IPS-NIHi11 (cell line): Measurements from ENCODE around the gene ETS1.

Experiments used
- DNase-seq: peaks from one replicate; pipeline ENCODE4 v3.0.0; 2012; ENCODE audit warnings: mixed read lengths, low spot score

Gene ETS1

GRCh38 chr11:128619007-128619406, 31.6 kb upstream of the ETS1 start:
- no peak for DNase-seq

- no peak for DNase-seq
Measured at GRCh38 chr11:128618603-128619002, 31.2 kb upstream of the ETS1 start.

- no peak for DNase-seq
Measured at GRCh38 chr11:128616161-128616560, 28.8 kb upstream of the ETS1 start.

DNA sequence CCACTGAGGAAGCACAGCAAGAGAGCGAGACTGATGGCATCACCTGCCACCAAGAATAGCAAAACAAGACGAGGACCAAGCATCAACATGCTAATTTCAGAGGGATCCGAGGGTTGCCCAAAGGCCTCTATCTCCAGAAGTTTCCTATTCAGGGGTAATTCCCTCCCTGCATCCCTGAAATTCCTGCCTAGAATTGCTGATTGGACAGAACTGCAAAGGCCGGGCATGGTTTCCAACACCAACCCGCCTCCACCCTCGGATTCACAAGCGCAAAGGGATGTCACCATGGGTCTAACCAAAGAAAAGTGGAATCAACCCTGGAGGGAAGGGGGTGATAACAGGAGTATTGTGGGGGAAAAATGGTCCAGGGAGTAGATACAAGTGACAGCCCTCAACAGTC, 28.3 kb upstream of the ETS1 start:
- DNase-seq, result no peak

GRCh38 chr11:128615076-128615475, 27.7 kb upstream of the ETS1 start:
- no peak for DNase-seq

GRCh38 chr11:128614026-128614425, 26.7 kb upstream of the ETS1 start:
- DNase-seq, result no peak

DNA sequence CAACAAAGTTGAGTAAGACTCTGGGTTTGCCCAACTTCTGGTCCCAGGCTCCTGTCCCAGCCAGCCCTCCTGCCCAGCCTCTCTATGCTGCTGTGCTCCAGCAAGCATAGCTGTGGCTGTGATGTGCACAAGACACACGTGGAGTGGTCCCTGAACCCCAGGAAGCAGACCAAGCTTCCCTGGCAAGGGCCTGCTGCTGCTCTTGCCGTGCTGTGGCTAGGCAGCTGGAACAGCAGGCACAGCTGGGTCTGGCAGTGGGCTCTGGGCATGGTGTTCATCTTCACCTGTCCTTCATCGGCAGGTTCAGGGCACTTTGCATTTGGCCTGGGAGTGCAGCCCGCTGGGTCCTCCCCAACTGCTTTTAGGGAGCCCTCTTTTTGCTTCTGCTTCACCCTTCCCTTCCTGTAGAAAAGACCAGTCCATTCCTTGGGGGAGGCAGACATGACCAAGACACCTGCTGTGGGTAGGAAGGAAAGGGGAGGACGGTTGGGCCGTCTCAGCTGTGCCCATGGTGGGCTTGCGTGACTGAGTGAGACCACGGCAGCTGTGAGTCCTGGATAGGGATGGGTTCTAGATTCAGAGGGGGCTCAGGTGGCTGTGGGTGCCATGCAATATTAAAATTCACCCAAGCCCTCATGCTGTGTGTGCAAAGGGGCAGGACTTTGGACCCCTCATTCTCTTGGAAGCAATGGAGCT, 26.1 kb upstream of the ETS1 start:
- DNase-seq, result no peak

GRCh38 chr11:128610721-128611617, 23.6 kb upstream of the ETS1 start:
- no peak for DNase-seq

DNA sequence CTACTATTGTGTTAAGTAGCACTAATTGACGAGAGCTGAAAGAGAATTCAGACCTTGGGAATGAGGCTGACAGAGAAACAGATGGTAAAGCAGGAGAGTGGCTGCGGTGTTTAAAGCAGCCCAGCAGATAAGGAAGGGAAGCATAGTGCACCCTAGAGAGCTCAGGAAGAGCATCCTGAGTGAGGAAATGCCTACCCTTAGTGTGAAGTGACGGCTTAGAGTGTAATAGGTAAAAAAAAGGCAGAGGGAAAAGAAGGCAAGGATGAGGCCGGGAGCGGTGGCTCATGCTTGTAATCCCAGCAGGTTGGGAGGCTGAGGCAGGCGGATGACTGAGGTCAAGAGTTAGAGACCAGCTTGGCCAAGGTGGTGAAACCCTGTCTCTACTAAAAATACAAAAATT, 22.4 kb upstream of the ETS1 start:
- no peak for DNase-seq

GRCh38 chr11:128608746-128609407, 21.5 kb upstream of the ETS1 start:
- no peak for DNase-seq

DNA sequence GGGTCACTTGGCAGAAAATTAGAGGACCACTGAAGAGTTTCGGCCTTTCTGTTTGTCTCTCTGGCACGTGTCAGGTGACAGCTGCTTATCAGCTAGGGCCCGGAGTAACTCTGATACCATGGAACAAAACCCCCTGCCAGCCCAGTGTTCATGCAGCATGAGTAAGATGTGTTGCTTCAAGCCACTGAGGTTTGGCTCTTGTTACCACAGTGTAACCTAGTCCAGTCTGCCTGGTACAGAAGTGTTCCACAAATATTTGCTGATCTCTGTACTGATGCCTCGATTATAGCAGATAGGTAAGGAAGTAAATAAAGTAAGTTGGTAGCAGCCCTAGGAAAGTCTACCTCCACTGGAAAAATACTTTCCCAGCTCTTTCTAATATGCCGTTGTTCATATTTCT, 20.5 kb upstream of the ETS1 start:
- no peak for DNase-seq

DNA sequence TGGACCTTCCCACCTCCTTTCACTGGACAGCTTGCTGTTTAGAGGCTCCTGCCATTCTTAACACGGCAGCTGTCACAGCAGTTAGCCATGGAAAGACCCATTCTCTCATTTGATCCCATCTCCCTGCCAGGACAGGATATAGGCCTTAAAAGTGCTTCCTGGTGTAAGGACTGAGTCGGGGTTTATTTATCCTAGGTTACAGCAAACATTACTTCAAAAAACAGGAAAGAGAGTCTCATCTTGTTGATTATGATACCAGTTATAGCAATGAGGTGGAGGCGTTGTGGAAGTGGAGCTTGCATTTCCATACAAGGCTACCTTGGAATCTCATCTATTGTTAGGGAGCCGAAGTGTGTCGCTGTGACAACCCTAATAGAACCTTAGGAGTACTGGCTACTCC, 17.4 kb upstream of the ETS1 start:
- no peak for DNase-seq

GRCh38 chr11:128603752-128604414, 16.5 kb upstream of the ETS1 start:
- no peak for DNase-seq

DNA sequence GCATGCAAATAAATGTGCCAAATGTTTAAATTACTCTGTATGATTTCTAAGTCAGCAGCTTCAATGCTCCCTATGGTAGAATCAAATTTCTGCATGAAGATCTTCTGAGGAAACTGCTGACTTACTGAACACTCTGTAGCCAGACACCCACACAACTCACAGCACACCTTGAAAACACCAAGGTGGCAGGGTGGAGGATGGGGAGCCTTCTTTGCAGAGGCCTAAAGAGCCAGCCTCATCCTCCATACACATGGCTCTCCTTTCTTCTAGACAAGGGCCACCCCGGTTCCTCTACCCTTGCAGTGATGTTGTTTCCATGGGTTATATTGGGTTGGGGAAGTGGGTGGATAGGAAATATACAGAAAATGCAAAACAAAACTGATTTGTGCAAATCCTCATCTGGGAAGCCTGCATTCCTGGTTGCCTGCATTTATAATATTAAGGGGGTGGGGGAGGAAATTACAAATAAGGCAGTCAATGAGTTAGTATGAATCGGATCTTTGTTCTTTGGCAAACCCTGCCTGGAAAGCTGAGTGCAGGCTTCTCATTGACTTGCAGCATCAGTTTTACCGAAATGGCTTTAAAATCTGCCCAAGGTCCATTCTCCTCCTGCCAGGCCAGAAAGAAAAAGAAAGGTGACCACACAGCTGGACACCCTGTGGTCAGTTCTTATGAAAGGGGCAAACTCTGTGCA, 15.8 kb upstream of the ETS1 start:
- DNase-seq, result no peak

GRCh38 chr11:128599729-128600128, 12.4 kb upstream of the ETS1 start:
- no peak for DNase-seq

GRCh38 chr11:128598506-128599150, 11.3 kb upstream of the ETS1 start:
- DNase-seq, result no peak

DNA sequence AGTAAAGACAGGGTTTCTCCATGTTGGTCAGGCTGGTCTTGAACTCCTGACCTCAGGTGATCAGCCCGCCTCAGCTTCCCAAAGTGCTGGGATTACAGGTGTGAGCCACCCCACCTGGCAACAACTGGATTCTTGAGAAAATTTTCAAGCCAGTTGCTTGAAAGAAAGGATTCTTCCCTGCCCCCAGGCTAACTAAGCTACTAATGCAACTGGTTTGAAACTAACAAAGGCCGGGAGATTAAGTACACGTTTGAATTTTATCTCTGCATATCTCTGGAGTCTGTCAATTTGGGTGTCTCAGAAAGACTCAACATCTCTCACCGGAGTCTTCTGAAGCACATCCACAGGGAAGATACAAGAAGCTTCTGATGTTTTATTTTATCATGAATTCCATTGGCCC, 10.7 kb upstream of the ETS1 start:
- no peak for DNase-seq

GRCh38 chr11:128597209-128597608, 9.9 kb upstream of the ETS1 start:
- no peak for DNase-seq

- DNase-seq, result no peak
Measured at GRCh38 chr11:128596250-128596649, 8.9 kb upstream of the ETS1 start.

GRCh38 chr11:128595775-128596174, 8.4 kb upstream of the ETS1 start:
- DNase-seq, result no peak

- DNase-seq, result no peak
Measured at GRCh38 chr11:128595221-128595620, 7.9 kb upstream of the ETS1 start.
